Ovary (tissue), 9 donors: ENCODE data around the gene PNRC2. TPM values are rescaled to one million over a fixed set of nuclear protein-coding genes. Genes with fewer than 3 reads are reported as not detected.
A peak's percentile ranks its signal among the peaks of the same experiment; 100 is the strongest.

Source experiments
- microRNA counts: library from miRNA; unstranded; fragments of <30 nt; microRNA quantifications from one replicate; lab custom pipeline; 2016
- microRNA-seq, 3 donors: library from miRNA; unstranded; fragments of <30 nt; microRNA quantifications; one replicate each; pipeline versions ENCODE4 to v1.2.0, GENCODE V29; 2019 to 2020
- polyA plus RNA-seq, 2 donors: library from polyadenylated mRNA; stranded (reverse); fragments of 200-250 nt in 1 of 2; fragments of 350-450 nt in 1 of 2; fragmentation: Illumina TruSeq in 1 of 2; extraction: RNeasy Lipid Tissue Mini Kit (QIAGEN cat#74804) in 1 of 2; gene quantifications; one replicate each; pipeline ENCODE4 v1.2.3, GENCODE V29; 2013 to 2014
- small RNA-seq: library from RNA; depleted of rRNA; stranded (forward); fragments of <200 nt; gene quantifications from one replicate; pipeline ENCODE3, GENCODE V24; 2016
- total RNA-seq, 7 donors: library from RNA; depleted of rRNA in 2 of 7; stranded (reverse); fragments of >200 nt in 2 of 7; fragmentation: NEBNext Ultra II Directional in 3 of 7; extraction: Animal tissue kit (Norgen Biotek cat#: 25700) in 3 of 7; gene quantifications; one replicate each; pipeline versions ENCODE4 v1.1.0 to v1.2.4, GENCODE V29; 2016 to 2023
- donor health status: DM: no; HTN: no; CAD: no; lungs with moderate emphysema.
- donor health status: DM: no; HTN: no; CAD: no.
- donor health status: Bipolar disorder and iron deficiency.
- donor health status: DM: yes; HTN: yes; CAD: no.
- donor health status: DM: no; HTN: no; CAD: no.
- donor health status: DM: yes; HTN: yes; CAD: no.

Gene PNRC2
- total and polyA plus RNA-seq, 9 donors = 72.5 to 121 (median 99.0) TPM

MicroRNAs within 50 kb of the gene (microRNA counts, 767-probe panel; counts per million panel counts)
- 530 counts per million, percentile 78 among the panel's probes with 10 or more counts for microRNA hsa-miR-378f (lab: Ali Mortazavi, UCI)

Small RNA genes lying within 50 kb of the gene (microRNA-seq; reads per million reads assigned to microRNA genes)
- gene MIR378F = 0 reads per million in 3 donors

Small RNA genes lying within 50 kb of the gene (small RNA-seq; reads per million reads assigned to genes)
- gene MIR378F = not detected

Other genes with a start within 250 kb of the PNRC2 start
- gene ELOA, start 216.4 kb upstream of the PNRC2 start, total RNA-seq = 10 to 100 TPM; 17.8 to 38.0 (median 27.3) TPM
- gene ELOA, start 216.4 kb upstream of the PNRC2 start, polyA plus RNA-seq = 10 to 100 TPM; 13.0 to 29.8 TPM
- 10 to 100 TPM; 39.9 to 46.5 (median 42.7) TPM for gene PITHD1, start 181.4 kb upstream of the PNRC2 start, total RNA-seq
- gene PITHD1, start 181.4 kb upstream of the PNRC2 start, polyA plus RNA-seq = 10 to 100 TPM; 43.4 to 55.0 TPM
- gene LYPLA2, start 168.7 kb upstream of the PNRC2 start, total RNA-seq = 10 to 100 TPM; 16.5 to 33.2 (median 27.3) TPM
- gene LYPLA2, start 168.7 kb upstream of the PNRC2 start, polyA plus RNA-seq = 10 to 100 TPM in 1 of 2 donors, 1 to 10 TPM in 1; 8.5 to 23.4 TPM
- 10 to 100 TPM; 10.1 to 17.7 (median 13.4) TPM for gene GALE, start 159.1 kb upstream of the PNRC2 start, total RNA-seq
- 10 to 100 TPM in 1 of 2 donors, 1 to 10 TPM in 1; 3.2 to 11.5 TPM for gene GALE, start 159.1 kb upstream of the PNRC2 start, polyA plus RNA-seq
- 10 to 100 TPM; 14.3 to 31.7 (median 25.2) TPM for gene HMGCL, start 134.4 kb upstream of the PNRC2 start, total RNA-seq
- 10 to 100 TPM; 28.7 to 41.4 TPM for gene HMGCL, start 134.4 kb upstream of the PNRC2 start, polyA plus RNA-seq
- gene FUCA1, start 91.5 kb upstream of the PNRC2 start, total RNA-seq = 10 to 100 TPM; 21.7 to 66.1 (median 25.6) TPM
- 100 to 1,000 TPM in 1 of 2 donors, 10 to 100 TPM in 1; 25.0 to 112 TPM for gene FUCA1, start 91.5 kb upstream of the PNRC2 start, polyA plus RNA-seq
- gene CNR2, start 46.5 kb upstream of the PNRC2 start, total RNA-seq = under 1 TPM in 2 of 7 donors, not detected in 5; 0.03 to 0.11 TPM
- gene CNR2, start 46.5 kb upstream of the PNRC2 start, polyA plus RNA-seq = under 1 TPM in 1 of 2 donors, not detected in 1; 0.10 TPM
- 100 to 1,000 TPM in 3 of 7 donors, 10 to 100 TPM in 4; 86.4 to 130 (median 99.1) TPM for gene SRSF10, start 20.5 kb downstream of the PNRC2 start, total RNA-seq
- gene SRSF10, start 20.5 kb downstream of the PNRC2 start, polyA plus RNA-seq = 10 to 100 TPM; 57.1 to 99.8 TPM
- gene MYOM3, start 152.3 kb downstream of the PNRC2 start, total RNA-seq = under 1 TPM; 0.08 to 0.60 (median 0.27) TPM
- gene MYOM3, start 152.3 kb downstream of the PNRC2 start, polyA plus RNA-seq = 1 to 10 TPM in 1 of 2 donors, under 1 TPM in 1; 0.22 to 1.2 TPM
- gene IL22RA1, start 183.3 kb downstream of the PNRC2 start, total RNA-seq = under 1 TPM in 6 of 7 donors, not detected in 1; 0.07 to 0.74 (median 0.38) TPM
- 1 to 10 TPM in 1 of 2 donors, under 1 TPM in 1; 0.16 to 1.5 TPM for gene IL22RA1, start 183.3 kb downstream of the PNRC2 start, polyA plus RNA-seq
- gene IFNLR1, start 227.5 kb downstream of the PNRC2 start, total RNA-seq = 1 to 10 TPM; 1.1 to 2.8 (median 2.0) TPM
- gene IFNLR1, start 227.5 kb downstream of the PNRC2 start, polyA plus RNA-seq = under 1 TPM; 0.40 to 0.42 TPM